Activated gamma-delta T cell (primary cell): ENCODE measurements around the gene COL27A1.
A peak's percentile ranks its signal among the peaks of the same experiment; 100 is the strongest.

Experiments
- DNase-seq: peaks from one replicate; lab custom pipeline; 2025; lab: John Stamatoyannopoulos, UW
- total RNA-seq, 2 donors: gene quantifications; one replicate each; lab custom pipeline; 2026; lab: John Stamatoyannopoulos, UW

Gene COL27A1
- 0.82 to 0.92 reads per million in 2 donors for total RNA-seq

- peak; percentile 45 for DNase-seq
Measured at GRCh38 chr9:114155263-114155994, at the start of gene COL27A1. TSS of gene COL27A1 (plus strand) at chr9:114155537. CDS start at chr9:114155951, 414 bp downstream.

DNA sequence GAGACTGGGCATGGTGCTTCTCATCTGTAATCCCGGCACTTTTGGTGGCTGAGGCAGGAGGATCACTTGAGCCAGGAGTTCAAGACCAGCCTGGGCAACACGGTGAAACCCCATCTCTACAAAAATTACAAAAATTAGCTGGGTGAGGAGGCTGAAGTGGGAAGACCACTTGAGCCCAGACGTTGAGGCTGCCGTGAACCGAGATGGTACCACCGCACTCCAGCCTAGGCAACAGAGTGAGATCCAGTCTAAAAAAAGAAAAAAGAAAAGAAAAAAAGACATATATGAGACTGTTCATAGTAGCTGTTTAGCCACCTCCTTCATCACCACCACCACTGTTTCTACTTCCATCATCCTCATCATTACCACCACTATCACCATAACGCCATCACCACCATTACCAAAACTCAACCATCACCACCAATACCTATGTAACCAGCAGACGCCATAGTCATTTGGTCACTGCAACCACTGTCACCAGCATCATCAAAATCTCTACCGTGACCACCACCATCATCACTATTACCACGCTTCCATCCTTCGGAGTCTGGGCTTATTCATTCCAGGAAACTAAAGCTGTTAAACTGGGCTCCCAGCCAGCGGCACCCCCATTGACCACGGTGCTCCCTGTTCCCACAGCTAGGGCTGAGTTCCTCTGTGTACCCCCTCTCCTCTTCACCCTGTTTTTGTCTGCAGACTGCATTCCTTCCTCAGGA lies 47.9 kb upstream of the COL27A1 start:
- no peak for DNase-seq

DNA sequence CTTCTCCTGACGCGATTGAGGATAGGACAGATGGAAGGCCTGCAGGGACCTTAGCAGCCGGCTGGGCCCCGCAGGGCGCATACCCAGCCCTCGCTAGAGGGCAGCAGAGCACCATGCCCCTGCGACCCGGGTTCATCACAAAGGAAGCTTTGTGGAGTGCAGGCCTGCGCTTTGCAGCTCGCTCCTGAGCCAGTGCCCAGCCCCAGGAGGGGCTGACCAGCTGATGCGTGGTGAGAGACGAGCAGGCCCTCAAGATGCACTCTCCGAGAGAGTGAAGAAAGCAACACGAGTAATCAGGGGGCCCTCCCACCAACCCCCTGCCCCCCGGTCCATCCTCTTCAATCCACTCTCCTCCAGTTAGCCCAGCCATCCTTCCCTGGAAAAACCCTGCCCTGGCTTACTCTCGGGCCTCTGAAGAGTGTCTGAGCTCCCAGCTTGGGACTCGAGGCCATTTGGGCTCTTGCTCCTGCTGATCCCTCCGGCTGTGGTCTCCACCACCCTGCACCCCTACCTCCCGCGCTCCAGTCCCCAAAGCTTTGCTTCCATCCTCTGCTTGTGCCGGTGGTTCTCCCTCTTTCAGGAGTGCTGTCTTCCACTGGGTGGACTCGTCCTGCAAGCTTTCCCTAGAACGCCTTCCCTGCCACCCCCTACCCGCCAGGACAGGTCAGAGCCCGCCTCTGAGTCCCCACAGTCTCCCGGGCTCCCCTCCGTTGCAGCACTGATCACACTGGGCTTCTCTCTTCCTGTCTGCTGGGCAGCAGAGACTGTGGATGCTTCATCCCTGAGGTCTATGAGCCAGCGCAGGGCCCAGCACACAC lies 47.1 kb upstream of the COL27A1 start:
- DNase-seq = no peak

DNA sequence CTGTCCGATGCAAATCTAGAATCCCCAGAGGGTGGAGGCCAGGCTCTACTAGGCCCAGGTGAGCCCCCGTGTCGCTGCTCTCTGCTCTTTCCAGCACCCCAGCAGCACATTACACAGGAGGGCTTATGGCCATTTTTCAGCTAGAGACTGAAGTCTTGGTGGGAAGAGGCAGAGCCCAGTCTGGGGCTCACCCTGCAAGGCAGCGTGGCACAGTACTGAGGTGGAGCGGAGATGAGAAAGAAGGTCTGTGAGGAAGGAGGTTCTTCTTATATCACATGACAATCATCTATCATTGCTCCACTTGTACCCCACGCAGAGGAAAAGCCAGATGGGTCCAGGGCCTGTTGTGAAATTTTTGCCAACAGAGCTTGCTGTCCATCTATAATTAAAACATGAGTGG lies 46.2 kb upstream of the COL27A1 start:
- DNase-seq = no peak

- DNase-seq = no peak
Measured at GRCh38 chr9:114110180-114110579, 45.2 kb upstream of the COL27A1 start.

DNA sequence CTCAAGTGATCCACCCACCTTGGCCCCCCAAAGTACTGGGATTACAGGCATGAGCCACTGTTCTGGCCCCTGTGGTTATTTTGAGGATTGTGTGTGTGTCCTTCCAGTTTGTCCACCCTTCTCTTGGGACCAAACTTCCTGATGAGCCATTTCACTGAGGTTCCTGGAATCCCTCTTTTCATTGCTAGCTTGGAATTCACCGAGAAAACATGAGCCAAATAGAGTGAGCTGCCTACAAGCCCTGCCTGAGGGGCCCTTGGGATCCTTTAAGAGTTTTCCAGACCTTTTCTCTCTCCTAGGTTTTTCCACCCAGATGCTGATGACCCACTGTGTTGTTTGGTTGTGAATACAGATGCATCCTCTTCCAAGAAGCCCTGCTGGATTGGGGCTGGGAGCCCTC lies 43.0 kb upstream of the COL27A1 start:
- no peak for DNase-seq

- DNase-seq = no peak
Measured at GRCh38 chr9:114112778-114113584, 42.4 kb upstream of the COL27A1 start.

- DNase-seq = no peak
Measured at GRCh38 chr9:114114364-114114763, 41.0 kb upstream of the COL27A1 start.

DNA sequence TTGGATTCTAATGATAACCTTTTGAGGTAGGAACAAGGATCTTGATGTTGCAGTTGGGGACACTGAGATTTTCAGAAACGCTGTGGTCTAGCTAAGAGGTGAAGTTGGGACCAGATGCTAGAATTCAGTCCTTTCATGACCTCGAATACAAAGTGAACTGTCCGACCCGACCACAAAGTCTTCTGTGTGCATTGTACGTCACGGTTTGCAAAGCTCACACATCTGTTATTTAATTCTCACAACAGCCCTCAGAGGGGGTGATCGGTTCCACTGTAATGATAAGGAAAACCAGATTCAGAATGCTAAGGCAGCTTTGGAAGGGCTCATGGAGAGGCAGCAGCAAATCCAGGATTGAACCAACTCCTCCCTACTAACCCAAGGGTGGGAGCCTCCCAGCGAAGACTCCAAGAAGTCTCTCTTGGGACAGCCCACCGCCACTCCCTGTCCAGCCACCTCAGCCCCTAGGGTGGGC lies 39.6 kb upstream of the COL27A1 start:
- no peak for DNase-seq

DNA sequence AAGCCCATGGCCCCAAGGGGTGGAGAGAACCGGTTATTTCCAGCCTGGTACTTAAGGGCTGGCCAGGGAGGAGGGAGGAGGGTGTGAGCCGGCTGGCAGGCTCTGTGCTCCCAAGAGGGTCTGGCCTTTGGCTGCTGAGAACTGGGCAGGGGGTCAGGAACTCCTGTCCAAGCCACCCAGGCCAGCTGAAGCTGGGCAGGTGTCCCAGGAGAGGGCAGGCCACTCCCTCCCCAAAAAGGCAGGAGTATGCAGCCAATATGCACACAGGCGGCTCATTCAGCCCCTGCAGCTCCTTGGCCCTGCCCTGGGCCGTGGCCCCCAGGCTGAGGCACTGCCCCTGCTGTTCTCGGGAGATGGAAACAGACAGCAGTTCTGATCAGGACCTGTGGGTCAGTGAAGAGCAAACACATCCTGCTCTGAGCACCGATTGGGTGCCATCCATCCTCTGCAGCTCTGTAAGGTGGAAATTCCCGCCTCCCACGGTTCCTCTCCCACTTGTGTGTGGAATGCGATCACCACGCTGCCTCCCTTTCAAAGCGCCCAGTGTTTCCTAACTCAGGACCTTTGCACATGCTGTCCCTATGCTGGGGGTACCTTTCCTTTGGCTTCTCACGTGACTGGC lies 39.1 kb upstream of the COL27A1 start:
- DNase-seq = no peak

GRCh38 chr9:114117614-114117995 lies 37.7 kb upstream of the COL27A1 start:
- DNase-seq = no peak

- DNase-seq = no peak
Measured at GRCh38 chr9:114117996-114118830, 37.1 kb upstream of the COL27A1 start.

DNA sequence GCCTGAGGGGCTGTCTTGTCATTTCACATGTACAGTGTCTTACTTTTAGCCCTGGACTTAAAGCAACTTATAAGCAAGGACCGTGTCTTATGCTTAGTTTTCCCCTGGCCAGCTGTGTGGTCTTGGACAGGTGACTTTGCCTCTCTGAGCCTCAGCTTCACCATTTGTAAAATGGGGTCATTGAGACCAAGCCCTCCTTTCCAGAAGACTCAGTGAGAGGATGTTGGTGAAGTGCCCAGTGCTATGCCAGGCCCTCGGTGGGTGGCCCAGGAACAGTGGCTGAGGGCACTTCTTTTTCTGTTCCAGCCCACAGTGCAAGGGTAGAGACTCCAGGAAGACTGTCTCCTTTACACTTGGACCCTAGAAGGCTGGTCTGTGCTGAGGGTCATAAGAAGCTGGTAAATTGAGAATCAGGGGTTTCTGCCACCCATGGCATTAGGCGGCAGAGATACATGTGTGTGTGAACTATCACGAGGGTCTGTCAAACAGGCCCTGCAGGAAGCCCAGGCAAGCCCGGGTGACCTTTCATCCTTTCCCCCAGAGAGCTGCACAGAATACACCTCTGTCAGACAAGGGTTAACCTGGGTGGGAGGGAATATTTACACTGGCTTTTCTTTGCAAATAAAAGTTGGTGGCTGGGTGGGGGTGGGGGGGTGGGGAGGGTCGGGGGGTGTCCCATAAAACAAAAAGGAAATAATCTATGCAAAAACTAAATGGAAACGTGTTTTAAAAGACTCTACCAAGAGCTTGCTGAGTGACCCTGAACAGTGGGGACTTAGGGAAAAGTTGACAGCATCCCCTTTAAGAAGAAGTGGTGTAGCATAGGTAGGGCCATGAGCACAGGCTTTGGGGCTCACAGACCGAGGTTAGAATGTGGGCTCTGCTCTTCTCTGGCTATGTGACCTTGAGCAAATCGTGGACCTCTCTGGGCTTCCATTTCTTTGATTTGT lies 35.8 kb upstream of the COL27A1 start:
- no peak for DNase-seq

GRCh38 chr9:114120192-114121014 lies 34.9 kb upstream of the COL27A1 start:
- no peak for DNase-seq

- DNase-seq = no peak
Measured at GRCh38 chr9:114121227-114122135, 33.9 kb upstream of the COL27A1 start.

DNA sequence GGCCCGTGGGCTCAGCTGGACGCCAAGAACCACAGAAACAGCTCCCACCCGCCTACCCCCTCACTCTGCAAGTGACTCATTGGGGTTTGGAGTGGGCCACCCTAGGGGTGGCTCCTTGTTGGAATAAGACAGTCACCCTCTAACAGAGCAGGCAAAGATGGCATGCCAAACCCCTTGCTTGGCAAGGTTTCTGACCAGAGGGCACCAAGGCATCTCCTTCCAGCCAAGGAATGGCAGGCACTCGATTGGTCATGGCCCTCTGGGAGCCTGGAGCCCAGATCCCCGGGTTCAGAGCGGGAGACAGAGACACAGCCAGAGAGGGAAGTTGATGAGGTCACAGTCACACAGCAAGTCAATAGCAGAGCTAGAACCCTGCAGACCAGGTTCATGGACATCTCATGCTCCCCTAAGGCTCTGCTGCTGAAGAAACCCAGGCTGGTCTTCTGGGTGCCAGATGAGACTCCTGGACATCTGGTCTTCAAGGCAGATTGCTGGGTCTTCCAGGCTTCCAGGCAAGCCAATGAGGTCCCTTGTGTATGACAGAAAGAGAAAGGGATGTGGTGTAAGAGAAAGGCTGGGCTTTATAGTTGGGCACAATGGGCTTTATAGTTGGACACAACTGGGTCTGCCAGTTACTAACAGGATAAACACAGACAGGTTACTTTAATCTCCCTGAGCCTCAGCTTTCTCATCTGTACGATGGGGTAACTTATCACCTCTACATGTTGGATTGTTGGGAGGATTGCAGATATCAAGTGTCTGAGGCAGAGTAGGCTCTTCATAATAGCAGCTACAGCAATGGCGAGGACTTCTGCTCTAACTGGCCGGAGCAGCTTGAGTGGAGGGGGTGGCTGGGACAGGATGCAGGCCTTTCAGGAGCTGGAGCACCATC lies 33.0 kb upstream of the COL27A1 start:
- DNase-seq = no peak
